ENCODE measurements around the gene RRP1. TPM values are rescaled to one million over a fixed set of nuclear protein-coding genes. Genes with fewer than 3 reads are reported as not detected.

The RRP1 gene
- total RNA-seq, 1 donor from 2014 or later = 30.9 TPM

DNA sequence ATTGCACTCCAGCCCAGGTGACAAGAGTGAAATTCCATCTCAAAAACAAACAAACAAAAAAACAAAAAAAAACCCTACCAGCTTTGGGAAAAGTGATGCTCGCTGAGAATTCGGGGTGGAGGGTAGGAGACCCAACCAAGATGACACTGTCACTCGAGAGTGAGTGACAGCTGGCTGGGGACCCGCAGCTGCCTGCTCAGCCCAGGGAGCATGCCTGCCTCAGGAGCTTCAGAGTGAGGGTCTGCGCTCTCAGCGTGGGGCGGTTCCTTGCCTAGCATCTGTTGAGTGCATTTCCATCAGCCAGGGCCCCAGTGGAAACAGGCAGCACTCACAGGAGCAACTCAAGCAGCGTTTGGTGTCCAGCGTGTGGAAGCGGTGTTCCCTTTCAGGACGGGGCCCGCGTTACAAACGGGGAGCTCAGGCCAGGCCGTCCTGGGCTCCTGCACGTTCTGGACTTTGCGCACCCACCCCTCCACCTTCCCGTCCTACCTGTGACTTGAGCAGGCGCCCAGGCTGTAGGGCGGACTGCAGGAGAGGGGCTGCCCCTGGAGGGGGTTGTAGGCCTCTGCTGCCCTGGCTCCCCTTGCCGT is 19.2 kb upstream of the RRP1 start:
- peaks cover 22% of the 10 kb centered on the region for H3K4me1 Mint-ChIP-seq (ENCODE audit: low read depth)
- no peak for DNase-seq (ENCODE audit: low spot score, unreplicated experiment)
- H3K36me3 Mint-ChIP-seq (ENCODE audit: insufficient read depth) = peaks cover 8% of the 10 kb centered on the region
- no peak overlapping the region for H3K4me3 Mint-ChIP-seq (ENCODE audit: low read depth)
- no peak overlapping the region for H3K27ac Mint-ChIP-seq
- no peaks in the 10 kb centered on the region for H3K9me3 Mint-ChIP-seq (ENCODE audit: low read depth)
- TF ChIP-seq, protein P1, sequence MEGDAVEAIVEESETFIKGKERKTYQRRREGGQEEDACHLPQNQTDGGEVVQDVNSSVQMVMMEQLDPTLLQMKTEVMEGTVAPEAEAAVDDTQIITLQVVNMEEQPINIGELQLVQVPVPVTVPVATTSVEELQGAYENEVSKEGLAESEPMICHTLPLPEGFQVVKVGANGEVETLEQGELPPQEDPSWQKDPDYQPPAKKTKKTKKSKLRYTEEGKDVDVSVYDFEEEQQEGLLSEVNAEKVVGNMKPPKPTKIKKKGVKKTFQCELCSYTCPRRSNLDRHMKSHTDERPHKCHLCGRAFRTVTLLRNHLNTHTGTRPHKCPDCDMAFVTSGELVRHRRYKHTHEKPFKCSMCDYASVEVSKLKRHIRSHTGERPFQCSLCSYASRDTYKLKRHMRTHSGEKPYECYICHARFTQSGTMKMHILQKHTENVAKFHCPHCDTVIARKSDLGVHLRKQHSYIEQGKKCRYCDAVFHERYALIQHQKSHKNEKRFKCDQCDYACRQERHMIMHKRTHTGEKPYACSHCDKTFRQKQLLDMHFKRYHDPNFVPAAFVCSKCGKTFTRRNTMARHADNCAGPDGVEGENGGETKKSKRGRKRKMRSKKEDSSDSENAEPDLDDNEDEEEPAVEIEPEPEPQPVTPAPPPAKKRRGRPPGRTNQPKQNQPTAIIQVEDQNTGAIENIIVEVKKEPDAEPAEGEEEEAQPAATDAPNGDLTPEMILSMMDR (IDR thresholded peaks at IDR 0.05; ENCODE audit: unreplicated experiment) = no peak
- no peaks in the 10 kb centered on the region for H3K27me3 Mint-ChIP-seq

DNA sequence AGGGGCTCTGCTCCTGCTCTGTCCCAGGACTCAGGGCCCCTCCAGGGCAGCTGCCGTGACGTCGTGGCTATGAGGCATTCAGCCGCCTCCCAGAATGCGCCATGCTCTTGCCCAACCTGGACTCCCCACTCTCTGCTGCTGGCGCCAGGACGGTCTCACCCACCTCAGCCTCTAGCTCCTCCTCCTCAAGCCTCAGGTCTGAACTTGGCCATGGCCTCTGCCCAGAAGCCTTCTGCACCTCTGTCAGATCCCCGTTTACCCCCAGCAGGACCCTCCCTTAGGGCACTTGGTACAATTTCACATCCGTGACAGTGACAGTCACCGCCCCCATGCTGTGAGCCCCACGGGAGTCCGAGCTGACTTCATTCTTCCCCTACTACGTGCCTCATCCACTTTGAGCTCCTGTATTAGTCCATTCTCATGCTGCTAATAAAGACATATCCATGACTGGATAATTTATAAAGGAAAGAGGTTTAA is 18.1 kb upstream of the RRP1 start:
- Mint-ChIP-seq H3K27ac (no peak overlapping the region), H3K4me1 (ENCODE audit: low read depth) (peaks cover 27% of the 10 kb centered on the region), H3K27me3 (no peaks in the 10 kb centered on the region), H3K9me3 (ENCODE audit: low read depth) (no peaks in the 10 kb centered on the region), H3K36me3 (ENCODE audit: insufficient read depth) (peaks cover 8% of the 10 kb centered on the region), H3K4me3 (ENCODE audit: low read depth) (no peak overlapping the region)
- DNase-seq (ENCODE audit: low spot score, unreplicated experiment) = no peak
- TF ChIP-seq, protein P1 (IDR thresholded peaks at IDR 0.05; ENCODE audit: unreplicated experiment) = no peak

DNA sequence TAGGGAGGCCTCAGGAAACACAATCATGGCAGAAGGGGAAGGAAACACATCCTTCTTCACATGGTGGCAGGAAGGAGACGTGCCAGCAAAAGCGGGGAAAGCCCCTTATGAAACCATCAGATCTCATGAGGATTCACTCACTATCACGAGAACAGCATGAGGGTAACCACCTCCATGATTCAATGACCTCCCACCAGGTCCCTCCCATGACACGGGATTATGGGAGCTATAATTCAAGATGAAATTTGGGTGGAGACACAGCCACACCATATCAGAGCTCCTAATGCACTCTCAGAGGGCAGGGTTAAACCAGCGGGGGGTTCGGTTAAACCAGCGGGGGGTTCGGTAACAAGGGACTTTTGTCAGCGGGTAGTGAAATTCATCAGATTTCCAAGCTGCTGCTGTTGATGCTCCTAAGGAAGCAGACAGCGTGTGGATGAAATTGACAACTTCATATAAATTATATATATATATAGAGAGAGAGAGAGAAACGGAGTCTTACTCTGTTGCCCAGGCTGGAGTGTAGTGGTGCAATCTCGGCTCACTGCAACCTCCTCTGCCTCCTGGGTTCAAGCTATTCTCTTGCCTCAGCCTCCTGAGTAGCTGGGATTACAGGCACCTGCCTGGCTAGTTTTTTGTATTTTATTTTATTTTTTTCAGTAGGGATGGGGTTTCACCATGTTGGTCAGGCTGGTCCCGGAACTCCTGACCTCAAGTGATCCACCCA is 17.5 kb upstream of the RRP1 start:
- TF ChIP-seq, protein P1 (IDR thresholded peaks at IDR 0.05; ENCODE audit: unreplicated experiment) = no peak
- no peak for DNase-seq (ENCODE audit: low spot score, unreplicated experiment)
- H3K27ac Mint-ChIP-seq = peak overlapping the region; percentile 49
- H3K4me1 Mint-ChIP-seq (ENCODE audit: low read depth) = peaks cover 27% of the 10 kb centered on the region
- H3K4me3 Mint-ChIP-seq (ENCODE audit: low read depth) = no peak overlapping the region
- no peaks in the 10 kb centered on the region for H3K27me3 Mint-ChIP-seq
- peaks cover 8% of the 10 kb centered on the region for H3K36me3 Mint-ChIP-seq (ENCODE audit: insufficient read depth)
- no peaks in the 10 kb centered on the region for H3K9me3 Mint-ChIP-seq (ENCODE audit: low read depth)

DNA sequence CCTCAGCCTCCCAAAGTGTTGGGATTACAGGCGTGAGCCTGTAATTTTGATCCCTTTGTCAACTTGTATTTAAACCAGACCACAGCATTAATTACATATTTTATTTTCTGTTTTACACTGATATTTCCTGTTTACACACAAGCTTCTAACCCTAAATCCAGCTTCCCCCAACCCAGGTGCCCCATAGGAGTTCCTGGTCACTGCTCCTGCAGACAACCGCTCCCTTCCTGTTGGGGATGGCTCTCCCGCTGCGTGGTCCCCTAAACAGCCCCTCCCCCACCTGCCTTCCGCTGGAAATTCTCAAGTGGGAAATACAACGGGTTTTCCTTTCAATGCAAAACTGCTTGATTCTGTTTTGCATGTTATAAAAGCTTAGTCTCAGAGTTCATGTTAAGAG is 17.0 kb upstream of the RRP1 start:
- Mint-ChIP-seq H3K9me3 (ENCODE audit: low read depth) (no peaks in the 10 kb centered on the region), H3K27me3 (no peaks in the 10 kb centered on the region), H3K4me1 (ENCODE audit: low read depth) (peaks cover 24% of the 10 kb centered on the region), H3K27ac (peak overlapping the region; percentile 49), H3K36me3 (ENCODE audit: insufficient read depth) (peaks cover 8% of the 10 kb centered on the region), H3K4me3 (ENCODE audit: low read depth) (no peak overlapping the region)
- DNase-seq (ENCODE audit: low spot score, unreplicated experiment) = no peak
- TF ChIP-seq, protein P1 (IDR thresholded peaks at IDR 0.05; ENCODE audit: unreplicated experiment) = no peak

DNA sequence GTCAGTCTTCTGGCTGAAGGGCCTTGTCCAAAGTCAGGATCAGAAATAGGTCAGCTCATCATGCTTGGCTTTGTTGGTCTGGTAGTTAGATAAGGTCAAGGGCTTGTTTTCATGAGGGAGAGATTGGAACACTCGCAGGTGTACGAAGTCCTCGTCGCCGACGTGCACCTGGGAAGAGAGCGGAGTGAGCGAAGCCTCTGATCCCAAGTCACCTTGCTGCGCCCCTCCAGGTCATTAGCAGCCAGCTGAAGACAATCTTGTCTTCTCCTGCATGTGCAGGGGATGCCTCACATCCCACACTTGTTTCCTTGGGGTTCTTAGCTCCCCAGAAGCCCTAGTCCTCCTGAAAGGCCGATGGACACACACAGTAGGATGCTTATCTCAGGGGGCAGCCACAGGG is 15.2 kb upstream of the RRP1 start:
- H3K4me3 Mint-ChIP-seq (ENCODE audit: low read depth) = peak overlapping the region; percentile 62
- H3K27me3 Mint-ChIP-seq = no peaks in the 10 kb centered on the region
- peaks cover 8% of the 10 kb centered on the region for H3K36me3 Mint-ChIP-seq (ENCODE audit: insufficient read depth)
- peaks cover 13% of the 10 kb centered on the region for H3K4me1 Mint-ChIP-seq (ENCODE audit: low read depth)
- no peaks in the 10 kb centered on the region for H3K9me3 Mint-ChIP-seq (ENCODE audit: low read depth)
- DNase-seq (ENCODE audit: low spot score, unreplicated experiment) = no peak
- TF ChIP-seq, protein P1 (IDR thresholded peaks at IDR 0.05; ENCODE audit: unreplicated experiment) = no peak
- H3K27ac Mint-ChIP-seq = no peak overlapping the region
